HG03159 (cell line): ENCODE data around the gene RYR2.

ENCODE experiments used
- ATAC-seq: cut with Tn5 transposase; IDR thresholded peaks from one replicate; pipeline ENCODE4 v1.9.1; 2021; ENCODE audit warnings: mild to moderate bottlenecking, moderate library complexity; ENCODE audit not compliant: unreplicated experiment

The RYR2 gene

DNA sequence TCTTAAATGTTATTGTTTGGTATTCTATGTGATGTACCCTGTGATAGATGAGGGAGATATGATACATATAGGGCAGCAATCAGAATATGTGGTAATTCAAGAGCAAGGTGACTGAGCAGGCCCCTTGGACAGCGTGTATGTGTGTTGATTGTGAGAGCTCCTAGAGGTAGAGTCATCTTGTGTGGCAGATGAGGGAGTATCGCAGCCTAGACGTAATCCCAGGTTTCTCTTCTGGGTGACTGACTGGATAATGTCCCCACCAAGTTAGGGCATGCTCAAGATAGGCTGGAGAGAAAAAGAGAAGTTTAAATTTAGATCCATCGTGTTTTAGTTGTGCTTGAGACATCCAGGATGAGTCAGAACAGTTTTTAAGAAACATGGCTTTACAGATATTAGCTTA is 663.5 kb downstream of the RYR2 start:
- no peak for ATAC-seq

DNA sequence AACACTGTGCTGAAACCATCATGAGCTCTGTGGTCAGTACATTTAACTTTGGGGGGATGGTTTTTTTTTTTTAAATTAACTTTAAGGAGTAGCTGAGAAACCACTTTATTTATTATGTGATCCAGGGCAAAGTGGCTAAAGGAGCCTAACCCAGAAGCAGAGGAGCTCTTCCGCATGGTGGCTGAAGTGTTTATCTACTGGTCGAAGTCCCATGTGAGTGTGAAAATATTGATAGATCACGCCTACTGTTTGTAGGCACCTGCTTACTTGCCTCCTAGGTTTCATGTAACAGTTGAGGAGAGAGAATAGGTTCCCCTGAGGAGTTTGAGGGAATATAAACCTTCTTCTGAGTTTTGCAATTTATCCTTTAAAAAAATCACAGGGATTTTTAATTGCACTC is 667.4 kb downstream of the RYR2 start:
- no peak for ATAC-seq

GRCh38 chr1:237711281-237711680 is 669.3 kb downstream of the RYR2 start:
- no peak for ATAC-seq

GRCh38 chr1:237712082-237712481 is 670.1 kb downstream of the RYR2 start:
- ATAC-seq, result no peak

GRCh38 chr1:237712586-237713157 is 670.7 kb downstream of the RYR2 start:
- ATAC-seq, result no peak

GRCh38 chr1:237713916-237714315 is 671.9 kb downstream of the RYR2 start:
- ATAC-seq, result no peak

DNA sequence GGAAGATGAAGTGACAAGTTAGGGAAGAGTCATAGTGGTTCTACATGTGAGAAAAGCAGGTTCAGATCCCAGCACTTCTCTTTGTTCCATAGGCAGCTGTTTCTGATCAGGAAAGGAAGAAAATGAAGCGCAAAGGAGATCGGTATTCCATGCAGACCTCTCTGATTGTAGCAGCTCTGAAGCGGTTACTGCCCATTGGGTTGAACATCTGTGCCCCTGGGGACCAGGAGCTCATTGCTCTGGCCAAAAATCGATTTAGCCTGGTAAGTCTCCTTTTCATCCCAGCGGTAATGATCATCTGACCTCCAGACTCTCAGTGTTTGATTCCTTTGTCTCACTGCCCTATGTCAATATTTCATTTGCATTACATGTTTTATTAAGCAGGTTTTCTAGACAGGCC is 675.1 kb downstream of the RYR2 start:
- no peak for ATAC-seq

GRCh38 chr1:237730826-237731350 is 688.9 kb downstream of the RYR2 start:
- ATAC-seq, result no peak

GRCh38 chr1:237732657-237733056 is 690.7 kb downstream of the RYR2 start:
- ATAC-seq, result no peak

DNA sequence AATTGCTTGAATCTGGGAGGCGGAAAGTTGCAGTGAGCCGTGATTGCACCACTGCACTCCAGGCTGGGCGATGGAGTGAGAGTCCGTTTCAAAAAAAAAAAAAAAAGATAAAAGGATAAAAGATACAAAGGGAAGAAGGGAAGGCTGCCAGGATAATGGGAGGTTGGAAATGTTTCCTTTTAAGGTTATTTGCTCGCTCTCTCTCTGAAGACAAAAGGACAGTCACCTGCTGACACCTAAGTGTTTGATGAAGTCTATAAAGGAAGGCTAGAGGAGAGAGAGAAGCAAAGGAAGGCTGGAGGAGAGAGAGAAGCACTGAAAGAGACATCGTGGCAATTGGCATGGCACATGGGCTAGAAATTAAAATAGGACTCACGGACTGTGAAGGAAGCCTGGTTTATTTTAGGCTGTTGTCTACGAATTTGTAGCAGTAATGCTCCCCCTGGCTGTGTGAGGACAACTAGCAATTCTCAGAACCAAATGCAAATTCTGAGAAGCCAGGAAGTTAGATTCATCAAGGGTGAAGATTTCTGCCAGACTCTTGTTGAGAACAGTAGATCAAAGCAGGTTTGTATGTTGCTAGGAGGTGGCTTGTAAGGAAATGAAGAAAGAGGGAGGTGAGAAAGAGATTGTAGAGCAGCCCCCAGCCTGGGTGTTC is 694.5 kb downstream of the RYR2 start:
- no peak for ATAC-seq

GRCh38 chr1:237737448-237737847 is 695.5 kb downstream of the RYR2 start:
- ATAC-seq, result no peak

- ATAC-seq, result no peak
Measured at GRCh38 chr1:237737938-237738610, 696.1 kb downstream of the RYR2 start.

DNA sequence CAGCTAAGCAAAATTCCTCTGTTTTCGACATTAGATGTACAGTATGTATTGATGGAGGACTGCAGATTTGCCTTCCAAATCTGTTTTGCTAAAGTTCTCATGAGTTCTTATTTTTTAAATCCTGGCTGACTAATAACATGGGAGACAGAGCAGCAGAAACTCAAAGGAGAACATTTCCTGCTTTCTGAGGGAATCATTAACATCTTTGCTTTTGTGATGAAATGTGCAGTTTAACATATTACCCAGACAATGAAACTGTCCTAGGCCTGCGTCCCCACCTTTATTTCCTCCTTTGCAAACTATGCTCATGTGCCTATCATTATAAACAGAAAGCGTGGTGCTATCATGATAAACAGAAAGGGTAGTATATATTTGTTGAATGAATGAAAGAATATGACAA is 698.9 kb downstream of the RYR2 start:
- no peak for ATAC-seq

GRCh38 chr1:237745545-237745944 is 703.6 kb downstream of the RYR2 start:
- no peak for ATAC-seq

GRCh38 chr1:237748171-237748960 is 706.4 kb downstream of the RYR2 start:
- no peak for ATAC-seq

DNA sequence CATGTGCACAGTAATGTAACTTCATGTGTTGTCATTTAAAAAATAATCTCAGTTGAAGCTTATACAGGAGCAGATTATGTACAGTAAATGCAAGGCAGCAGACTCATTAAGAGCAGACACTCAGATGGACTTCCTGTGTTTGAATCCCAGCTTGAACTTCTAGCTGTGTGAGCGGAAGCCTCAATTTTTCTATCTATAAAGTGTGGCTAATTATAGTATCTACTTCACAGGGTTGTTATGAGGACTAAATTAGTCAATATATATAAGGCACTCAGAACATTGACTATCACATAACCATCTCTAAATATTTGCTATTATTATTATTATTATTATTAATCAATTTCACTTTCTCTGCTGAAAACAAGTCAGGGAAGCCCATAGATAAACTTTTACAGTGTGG is 707.1 kb downstream of the RYR2 start:
- no peak for ATAC-seq

GRCh38 chr1:237751090-237751489 is 709.1 kb downstream of the RYR2 start:
- ATAC-seq, result no peak

DNA sequence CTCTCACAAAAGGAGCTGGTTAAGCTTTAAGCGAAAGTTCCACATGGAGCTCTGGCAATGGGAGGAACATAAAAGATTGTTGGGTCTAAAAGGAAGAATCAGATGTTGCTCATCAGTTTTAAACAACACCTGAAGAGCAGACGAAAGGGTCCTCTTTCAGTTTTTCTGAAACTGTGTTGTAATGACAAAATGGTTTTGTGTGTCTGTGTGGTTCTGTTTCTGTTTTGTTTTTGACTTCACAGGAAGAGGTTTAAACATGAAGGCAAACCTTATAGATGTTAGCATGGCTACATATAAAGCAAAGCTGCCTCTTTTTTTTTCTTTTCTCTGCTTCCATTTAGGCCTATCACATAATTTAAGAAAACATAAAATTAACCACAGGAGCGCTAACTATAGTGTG is 712.6 kb downstream of the RYR2 start:
- no peak for ATAC-seq

GRCh38 chr1:237756304-237756967 is 714.5 kb downstream of the RYR2 start:
- no peak for ATAC-seq

DNA sequence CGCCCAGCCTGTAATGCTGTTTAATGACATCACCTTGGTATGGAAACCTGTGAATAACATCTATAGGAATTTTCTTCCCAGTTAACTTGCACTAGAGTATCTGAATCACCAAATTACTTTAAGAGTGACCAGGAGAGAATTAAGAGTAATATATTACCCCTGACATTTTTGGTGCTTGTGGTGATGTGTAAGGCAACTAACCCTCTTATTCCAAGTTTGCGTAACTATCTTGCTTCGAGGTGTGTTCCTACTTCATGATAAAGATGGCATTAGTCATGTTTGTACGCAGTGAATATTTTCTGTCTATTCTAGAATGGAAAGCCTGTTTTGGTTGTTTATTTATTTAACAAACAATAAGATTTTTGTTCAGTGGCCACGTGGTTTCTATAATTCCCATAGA is 717.4 kb downstream of the RYR2 start:
- no peak for ATAC-seq

DNA sequence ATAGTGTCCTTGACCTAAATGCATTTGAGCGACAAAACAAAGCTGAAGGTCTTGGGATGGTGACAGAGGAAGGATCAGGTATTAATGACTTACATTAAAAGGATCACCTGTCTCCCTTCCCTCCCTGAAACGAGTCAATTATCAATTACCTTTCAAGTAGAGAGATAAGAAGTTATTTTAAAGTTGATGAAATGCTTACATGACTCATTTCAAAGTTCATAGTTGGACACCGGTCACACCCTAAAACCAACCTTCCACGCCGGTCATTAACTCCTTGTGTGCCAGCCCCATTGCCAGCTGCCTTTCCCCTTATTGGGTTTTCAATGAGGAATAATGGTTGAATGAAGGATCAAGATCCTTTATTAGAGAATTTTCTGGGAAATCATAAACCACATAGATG is 719.0 kb downstream of the RYR2 start:
- no peak for ATAC-seq
